ENCODE measurements around the gene AGMO.

Gene AGMO

DNA sequence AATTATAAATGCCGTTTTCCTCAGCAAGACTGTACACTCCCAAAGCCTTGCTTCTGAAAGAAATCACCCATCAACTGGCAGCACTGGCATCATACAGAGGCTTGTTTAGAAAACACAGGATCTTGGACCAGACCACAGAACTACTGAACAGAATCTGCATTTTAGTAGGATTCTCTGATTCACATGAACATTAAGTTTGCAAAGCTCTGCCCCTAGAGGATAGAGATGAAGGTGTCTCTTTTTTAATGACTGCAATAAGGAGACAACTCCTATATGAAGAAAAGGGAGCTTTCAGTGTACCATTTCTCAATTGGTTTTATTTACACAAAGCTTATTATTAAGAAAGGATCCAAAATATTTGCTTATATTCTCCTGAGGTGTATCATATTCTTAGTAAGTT is 172.7 kb downstream of the AGMO start:
- DNase-seq, result no peak

DNA sequence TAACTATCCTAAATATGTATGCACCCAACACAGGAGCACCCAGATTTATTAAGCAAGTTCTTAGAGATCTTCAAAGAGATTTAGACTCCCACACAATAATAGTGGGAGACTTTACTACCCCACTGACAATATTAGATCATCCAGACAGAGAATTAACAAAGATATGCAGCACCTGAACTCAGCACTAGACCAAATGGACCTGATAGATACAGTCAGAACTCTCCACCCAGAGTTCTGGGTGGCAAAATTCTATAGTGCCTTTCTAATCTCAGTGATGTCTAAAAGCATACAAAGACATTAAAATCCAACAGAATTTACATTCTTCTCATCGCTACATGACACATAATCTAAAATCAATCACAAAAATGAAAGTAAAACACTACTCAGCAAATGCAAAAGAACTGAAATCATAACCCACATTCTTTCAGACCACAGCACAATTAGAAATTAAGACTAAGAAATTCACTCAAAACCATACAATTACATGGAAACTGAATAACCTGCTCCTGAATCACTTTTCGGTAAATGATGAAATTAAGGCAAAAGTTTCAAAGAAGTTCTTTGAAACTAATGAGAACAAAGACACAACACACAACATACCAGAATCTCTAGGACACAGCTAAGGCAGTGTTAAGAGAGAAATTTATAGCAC is 183.2 kb downstream of the AGMO start:
- DNase-seq, result no peak

DNA sequence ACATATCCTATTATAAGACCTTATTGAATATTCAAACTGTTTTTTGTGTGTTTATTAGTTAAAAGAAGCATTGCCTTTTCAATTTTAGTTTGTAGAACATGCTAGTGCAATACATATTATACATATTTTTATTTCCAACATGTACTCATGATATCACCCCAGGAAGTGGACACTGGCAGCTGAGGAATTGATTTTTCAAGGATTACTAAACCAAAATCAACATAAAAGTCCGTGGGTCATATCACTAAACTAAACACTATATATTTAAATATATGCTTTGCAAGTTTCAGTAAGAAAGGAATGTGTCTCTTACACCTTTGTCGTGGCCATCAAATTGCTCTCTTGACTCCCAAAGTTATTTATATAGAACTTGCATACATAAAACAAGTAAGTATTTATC is 185.2 kb downstream of the AGMO start:
- no peak for DNase-seq

DNA sequence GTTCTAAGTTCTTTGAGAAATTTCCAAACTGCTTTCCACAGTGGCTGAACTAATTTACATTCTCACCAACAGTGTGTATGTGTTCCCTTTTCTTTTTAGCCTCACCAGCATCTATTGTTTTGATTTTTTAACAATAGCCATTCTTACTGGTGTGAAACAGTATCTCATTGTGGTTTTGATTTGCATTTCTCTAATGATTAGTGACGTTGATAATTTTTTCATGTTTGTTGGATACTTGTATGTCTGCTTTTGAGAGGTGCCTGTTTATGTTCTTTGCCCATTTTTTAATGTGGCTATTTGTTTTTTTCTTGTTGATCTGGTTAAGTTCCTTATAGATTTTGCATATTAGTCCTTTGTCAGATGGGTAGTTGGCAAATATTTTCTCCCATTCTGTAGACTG is 191.4 kb downstream of the AGMO start:
- DNase-seq, result no peak

DNA sequence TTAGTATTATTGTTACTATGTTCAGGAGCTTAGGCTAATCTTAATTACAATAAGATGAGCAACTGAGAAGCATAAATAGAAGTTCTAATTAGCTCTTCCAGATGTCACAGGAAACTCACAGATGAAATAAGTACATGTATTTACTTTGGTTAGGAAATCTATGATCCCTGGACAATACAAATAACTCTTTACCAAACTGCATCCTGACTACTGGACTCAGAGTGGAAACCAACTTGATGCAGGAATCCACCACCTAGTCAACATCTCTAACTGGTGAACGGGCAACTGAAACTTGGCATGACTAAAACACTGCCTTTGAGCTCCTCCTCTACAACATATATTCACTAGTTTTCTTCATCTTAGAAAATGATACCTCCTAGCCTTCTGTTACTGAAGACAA is 193.2 kb downstream of the AGMO start:
- DNase-seq, result no peak

DNA sequence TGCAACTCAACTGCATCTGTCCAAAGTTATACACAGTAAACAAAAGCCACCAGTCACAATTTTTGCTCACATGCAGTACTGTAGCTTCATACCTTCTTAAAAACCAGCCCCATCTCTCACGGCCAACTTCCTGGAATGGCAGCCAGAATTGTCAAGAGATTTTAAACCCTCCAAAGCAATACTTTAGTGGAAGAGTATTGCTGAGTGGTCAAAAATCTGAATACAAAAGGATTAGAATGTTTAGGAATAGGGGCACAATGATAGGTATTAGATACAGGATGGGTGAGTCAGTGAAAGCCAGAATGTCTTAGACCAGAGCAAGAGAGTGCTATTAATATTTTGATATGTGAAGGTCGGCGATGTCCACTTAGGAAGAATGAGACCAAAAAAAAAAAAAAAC is 193.9 kb downstream of the AGMO start:
- no peak for DNase-seq

DNA sequence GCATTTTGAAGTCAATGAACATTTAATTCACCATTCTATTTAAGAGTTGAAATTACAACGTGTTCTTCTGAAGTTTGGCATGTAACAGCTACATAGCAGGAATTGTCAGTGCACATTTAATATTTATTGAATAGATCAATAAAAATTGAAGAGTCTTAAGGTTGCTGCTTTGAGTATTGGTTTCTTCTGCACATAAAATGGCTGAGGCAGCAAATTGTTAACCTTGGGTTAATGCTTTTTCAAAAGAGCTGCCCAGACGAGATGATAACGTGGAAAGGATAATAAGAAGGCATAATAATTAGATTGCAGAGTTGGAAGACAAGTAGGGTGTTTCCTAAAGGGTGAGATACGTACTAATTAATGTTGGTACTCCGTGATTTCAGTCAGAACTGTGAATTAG is 203.7 kb downstream of the AGMO start:
- DNase-seq, result no peak

DNA sequence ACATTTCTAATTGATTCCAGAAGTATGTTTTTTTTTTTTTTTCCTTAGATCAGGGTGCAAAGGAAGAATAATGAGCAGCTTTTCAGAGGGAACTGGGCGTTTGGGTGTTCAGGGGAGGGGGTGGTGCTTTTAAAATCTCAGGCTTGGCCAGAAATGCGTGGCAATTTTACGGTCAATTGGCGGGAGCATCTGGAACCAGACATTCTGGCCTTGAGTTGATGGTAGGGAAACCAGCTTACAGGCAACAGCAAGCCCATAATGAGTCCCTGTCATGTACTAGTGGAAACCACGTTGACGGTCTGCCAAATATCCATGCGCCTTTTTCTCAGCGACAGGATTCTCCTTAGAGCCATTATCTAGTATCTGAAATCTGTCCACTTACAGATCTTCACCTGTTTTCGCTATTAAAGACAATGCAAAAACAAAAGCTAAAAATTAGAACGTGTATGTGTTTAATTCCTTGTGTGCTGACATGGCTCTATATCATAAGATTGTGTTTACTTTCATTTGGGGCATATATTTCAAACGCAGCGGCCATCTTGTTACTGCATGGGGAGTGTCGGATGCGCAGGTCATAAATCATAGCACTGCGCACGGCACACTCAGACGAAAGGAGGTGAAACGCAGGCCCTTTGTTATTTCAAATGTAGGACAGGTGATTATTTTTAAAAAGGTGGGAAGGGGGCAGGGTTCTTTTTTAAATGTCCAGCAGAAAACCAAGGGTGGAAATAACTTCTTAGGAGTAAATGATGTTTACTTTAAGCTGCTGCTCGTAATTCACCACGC is 209.2 kb downstream of the AGMO start:
- no peak for DNase-seq

DNA sequence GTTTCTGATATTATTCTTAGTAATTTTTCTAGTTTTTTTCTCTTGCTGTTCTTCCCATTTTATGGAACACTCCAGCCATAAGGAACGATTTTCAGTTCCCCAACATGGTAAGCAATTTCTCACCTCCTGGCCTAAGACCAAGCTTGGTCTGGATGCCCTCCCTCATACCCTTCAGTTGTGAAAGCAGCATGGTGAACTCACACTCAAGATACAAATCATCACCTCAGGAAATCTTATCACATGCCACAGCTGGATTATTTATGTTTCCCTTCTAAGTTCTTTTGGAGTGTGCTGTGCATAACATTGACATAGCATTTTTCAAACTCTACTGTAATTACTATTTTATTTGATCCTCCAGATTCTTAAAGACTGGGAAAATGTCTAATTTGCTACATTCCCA is 216.6 kb downstream of the AGMO start:
- no peak for DNase-seq

DNA sequence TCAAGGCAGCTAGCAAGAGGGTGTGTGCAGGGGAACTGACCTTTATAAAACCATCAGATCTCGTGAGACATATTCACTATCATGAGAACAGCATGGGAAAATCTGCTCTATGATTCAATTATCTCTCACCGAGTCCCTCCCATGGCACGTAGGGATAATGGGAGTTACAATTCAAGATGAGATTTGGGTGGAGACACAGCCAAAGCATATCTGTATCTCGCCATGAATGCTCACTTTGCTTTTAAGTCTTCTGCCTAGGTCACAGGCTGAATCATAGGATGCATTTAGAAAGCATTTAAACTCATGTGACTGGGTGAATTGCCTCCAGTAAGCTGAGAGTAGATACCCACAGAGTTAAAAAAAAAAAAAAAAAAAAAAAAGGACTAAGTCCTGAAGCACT is 220.0 kb downstream of the AGMO start:
- DNase-seq, result no peak

DNA sequence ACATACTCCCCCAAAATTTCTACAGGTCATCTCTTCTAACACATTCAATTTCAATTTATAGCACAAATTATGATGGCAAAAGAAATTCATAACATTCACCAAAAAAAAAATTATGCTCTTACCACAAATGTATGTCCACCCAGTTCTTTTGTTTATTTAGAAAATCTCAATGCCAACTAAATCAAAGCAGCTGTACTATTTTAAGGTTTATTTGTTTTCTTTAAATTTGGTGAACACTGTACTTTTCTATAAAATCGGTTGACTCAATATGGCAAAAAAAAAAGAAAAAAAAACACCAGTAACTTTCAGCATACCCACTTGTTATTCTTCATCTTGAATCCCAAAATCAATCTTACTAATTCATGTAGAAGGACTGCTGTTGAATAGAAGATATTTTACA is 225.7 kb downstream of the AGMO start:
- DNase-seq, result no peak

DNA sequence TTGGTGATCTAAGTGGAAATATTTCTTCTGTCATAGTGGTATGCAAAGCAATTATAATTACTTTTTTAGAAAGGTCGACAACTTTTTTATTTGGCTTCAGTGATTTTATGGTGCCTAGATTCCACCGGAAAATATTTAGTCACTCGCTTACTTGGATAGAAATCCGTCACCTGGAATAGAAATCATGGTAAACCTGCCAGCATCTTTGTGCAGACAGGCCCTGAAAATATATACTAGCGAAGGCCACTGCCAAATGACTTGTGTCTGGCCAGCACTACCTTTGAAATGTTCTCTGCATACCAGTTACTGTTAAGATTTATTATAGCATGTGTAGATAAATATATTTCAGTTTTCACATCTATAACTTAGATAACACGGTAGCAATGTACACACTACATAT is 226.4 kb downstream of the AGMO start:
- DNase-seq, result no peak

DNA sequence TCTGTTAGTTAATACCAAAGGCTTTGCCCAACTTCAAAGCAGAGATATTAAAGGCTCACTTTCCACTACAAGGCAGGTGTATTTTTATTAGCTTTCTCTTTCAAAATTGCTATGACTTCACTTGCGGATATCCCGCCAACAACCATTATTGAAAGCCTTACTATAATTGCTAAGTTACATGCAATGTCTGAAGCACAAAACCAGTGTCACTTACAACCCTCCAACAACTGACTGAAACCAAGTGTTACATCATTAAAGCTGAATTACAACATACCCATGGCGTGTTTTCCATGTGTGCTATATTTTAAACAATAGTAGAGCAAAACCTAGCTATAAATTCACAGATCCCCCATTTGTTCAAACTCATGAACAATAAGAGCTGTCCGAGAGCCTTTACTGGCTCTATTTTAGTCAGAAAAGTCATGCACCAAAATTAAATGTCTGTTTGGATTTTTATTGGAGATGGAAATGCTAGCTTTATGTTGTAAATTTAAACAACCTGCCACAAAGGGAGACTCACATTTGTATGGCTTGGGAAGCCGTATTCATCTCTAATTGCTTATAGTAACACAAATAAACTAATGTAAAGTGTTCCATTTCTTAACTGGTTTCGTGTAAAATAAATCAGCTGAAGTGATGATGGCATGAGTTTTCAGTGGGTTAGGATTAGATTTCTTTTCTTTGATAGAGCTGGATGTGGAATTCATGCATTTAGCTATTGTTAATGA is 227.1 kb downstream of the AGMO start:
- no peak for DNase-seq

DNA sequence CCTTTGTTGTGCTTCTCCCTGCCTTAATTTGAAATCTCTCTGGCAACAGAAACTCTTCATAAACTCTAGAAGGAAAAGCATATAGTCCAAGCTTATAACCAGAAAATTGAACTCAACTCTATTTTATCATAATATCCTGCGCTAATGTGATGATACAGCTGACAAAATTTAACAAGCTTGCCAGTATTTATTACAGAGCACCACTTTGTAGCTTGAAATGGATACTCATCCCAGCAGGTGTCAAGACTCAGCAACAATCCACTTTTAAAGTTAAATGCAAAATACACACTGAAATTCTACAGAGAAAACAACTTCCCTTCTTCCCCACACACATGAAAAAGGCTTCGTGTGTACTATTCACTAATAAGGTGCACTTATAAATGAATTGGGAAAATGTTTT is 228.9 kb downstream of the AGMO start:
- DNase-seq, result no peak

DNA sequence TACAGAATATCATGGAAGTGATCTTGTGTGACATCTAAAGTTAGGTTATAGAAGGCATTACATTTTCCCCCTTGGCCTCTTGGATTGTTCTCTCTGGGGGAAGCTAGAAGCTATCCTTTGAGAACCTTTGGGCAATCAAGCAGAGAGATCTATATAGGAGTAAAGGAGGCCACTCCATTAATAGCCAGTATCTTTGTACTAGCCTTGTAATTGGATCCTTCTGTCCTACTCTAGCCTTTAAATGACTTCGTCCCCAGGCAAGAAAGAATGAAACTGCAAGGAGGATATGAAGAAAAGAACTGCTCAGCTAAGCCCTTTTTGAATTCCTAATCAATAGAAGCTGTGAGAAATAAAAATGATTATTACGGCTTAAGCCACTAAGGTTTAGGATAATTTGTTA is 230.9 kb downstream of the AGMO start:
- no peak for DNase-seq

DNA sequence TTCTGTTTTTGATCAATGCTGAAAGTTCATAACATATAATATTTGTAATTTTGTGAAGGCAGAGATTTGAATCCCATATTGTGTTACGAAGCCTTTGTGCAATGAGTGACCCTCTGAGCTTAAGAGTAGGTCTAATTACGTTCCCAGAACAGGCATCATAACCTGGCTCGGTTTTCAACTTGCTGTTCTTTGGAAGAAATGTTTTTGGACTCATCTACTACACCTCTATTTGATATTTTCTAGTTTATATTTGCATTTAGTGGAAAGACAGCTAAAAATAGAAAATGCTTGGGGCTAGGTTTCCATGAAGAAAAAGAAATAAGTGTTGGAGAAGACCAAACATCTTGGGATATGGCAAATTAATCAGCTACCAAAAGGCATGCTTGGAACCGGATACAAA is 234.8 kb downstream of the AGMO start:
- DNase-seq, result no peak

DNA sequence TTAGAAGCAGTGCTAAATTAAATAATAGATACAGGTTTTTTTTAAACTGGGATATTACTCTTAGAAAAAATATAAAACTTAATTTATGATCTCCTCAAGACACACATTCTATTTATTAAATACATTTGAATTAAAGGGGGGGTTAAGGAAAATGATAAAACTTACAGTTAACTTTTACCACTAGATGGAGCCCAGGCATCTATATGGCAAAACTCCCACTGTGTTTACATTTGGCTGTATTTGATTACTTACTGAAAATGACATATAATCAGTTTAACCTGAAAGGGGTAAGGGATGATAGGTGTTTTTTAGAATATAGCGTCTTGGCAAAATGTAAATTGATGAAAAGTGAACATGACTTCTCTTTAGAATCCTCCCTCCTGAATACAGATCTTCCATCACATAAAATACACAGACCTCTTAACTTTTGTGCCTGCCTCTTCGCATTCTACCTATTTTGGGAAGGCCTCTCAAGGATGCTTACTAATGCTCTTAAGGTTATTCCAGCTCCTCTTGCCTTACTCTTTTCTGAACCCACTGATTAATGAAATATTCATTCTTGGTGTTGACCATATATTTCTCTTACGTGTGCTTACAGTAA is 235.7 kb downstream of the AGMO start:
- no peak for DNase-seq

DNA sequence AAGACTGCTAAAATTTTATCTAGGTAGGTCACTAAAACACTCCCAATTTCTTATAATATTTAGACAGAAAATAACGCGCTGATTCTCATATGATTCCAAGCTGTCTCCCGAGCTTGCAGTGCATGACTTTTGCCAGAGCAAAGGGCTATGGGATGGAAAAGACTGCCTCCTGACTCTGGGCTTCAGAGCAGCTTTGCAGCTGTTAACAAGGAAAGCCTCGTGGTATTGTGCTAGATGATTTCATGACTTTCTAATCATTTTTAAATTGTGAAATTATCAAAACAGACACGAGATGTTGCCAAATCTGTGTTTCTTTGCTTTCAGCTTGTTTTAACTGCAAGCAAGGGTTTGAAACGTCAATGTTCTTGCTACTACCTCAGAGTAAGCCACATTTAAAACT is 238.3 kb downstream of the AGMO start:
- no peak for DNase-seq

DNA sequence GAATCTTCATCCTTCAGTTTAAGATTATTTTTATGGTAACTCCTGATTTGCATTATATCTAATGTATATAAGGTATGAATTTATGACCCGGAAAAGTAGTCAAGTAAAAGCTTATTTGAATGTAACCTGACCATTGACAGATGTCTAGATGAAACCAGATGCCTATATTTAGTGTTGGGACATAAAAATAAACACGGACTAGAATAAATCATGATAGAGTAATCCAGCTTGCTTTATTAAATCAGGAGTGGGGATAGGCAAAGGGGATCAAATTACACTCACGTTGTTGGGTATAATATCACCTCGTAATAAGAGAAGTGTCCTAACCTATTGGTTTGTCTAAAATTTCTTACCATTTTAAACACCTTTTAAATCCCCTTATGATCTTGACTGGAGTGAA is 244.6 kb downstream of the AGMO start:
- DNase-seq, result no peak

DNA sequence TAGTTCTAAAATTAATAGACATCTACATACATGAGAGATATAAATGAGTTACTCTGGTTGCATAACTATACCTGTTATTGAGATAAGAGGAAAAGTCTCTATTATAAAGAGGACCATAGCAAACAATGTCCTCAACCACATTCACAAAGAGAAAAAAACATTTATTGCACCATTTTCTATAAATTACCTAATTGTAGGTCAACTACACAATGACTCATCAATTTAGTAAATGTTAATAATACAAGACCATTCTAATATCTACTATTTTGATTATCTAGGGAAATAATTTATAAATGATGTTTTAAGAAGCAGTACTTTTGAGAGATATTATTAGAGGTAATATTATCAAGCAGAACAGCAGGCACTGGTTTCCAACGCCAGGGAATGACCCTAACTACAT is 246.1 kb downstream of the AGMO start:
- no peak for DNase-seq

DNA sequence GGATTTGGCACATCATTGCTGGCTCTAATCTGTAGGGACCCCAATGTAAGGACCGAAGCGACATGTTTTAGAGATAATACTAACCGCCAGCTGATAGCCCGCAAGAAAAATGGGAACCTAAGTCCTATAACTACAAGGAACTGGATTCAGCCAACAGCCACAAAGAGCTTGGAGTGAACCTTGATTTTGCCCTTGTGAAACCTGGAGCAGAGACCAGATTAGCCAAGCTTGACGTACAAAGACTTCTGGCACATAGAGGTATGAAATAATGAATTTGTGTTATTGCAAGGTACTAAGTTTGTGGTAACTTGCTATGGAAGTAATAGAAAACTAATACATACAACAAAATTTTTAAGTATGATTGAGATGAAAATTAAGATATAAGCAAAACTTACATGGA is 246.9 kb downstream of the AGMO start:
- DNase-seq, result no peak

DNA sequence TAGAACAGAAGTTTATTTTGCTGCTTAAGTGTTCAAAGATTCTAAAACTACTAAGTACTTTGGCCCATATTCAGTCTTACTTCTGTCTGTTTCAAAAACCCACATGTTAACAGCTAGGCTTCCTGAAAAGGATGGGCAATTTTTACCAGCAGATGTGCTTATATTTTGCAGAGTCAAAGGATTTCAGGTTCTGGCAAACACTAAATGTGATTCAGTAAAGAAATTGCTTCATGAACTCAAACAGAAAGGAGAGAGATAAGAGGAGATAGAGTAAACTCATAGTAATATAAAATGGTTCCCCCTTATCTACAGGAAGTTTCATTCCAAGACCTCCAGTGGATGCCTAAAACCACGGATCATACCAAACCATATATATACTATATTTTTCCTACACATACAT is 248.5 kb downstream of the AGMO start:
- DNase-seq, result no peak

DNA sequence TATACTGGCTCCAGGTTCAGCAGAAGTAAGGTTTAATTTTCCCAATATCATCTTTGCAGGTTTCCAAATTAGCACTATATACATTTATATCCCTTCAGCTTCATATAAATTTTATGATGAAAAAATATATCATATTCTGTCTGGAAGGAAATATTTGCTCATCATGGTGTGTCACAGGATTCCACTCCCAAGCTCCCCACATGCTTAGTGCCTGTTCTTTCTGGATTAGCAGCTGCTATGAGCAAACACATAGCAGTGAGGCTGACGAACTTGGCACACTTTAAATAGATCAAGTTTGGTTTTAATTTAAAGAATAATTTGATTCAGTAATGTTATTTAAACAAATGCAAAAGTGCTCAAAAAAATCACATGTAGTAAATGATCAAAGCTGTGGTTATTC is 251.9 kb downstream of the AGMO start:
- DNase-seq, result no peak

DNA sequence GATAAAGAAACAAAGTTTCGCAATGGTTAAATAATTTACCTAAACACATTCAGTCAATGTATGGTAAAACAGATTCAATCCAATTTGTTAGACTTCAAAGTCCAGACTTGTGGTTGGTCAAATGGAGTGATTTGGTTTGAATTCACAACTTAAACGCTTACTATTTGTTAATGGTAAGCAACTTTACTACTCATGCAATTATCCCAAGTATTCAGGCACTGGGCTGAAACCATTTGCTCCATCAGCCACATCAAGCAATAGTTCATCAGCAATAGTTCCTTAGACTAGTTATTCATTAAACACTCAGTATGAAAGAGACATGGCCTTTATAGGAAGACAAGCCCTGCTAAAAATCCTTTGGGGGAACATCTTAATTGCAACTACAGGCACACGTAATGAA is 253.0 kb downstream of the AGMO start:
- DNase-seq, result no peak
